HAP-1 (cell line): ENCODE data around the gene CACNA1E.

Experiments
- DNase-seq, 2 experiments: peaks; one replicate each; pipeline ENCODE4 v3.0.0-alpha.2; 2016 to 2020; ENCODE audit warnings: low spot score in 2 of 2
- H3K27me3 ChIP-seq: fragments of 250-450 bp; sonication (Bioruptor Pico); 2 replicates; pipeline ENCODE4 v1.5.1; 2020; ENCODE audit warnings: low read depth, mild to moderate bottlenecking, moderate library complexity
- H3K36me3 ChIP-seq: fragments of 250-450 bp; sonication (Bioruptor Pico); replicated peaks from 2 replicates; pipeline ENCODE4 v1.5.1; 2020; ENCODE audit warnings: mild to moderate bottlenecking
- H3K4me1 ChIP-seq: fragments of 250-450 bp; sonication (Bioruptor Pico); 2 replicates; pipeline ENCODE4 v1.5.1; 2020; ENCODE audit warnings: mild to moderate bottlenecking
- H3K4me3 ChIP-seq: fragments of 250-450 bp; sonication (Bioruptor Pico); 2 replicates; pipeline ENCODE4 v1.5.1; 2020; ENCODE audit warnings: mild to moderate bottlenecking, moderate library complexity
- H3K9me3 ChIP-seq: fragments of 250-450 bp; sonication (Bioruptor Pico); 2 replicates; pipeline ENCODE4 v1.5.1; 2020; ENCODE audit warnings: mild to moderate bottlenecking, moderate library complexity
- in situ Hi-C: fragments of 300-500 bp; cut with MboI; formaldehyde crosslinking; loops from 3 replicates; pipeline ENCODE4 v1.14.3; 2020; ENCODE audit warnings: low sequenced_read_pairs, inconsistent platforms, mixed read lengths

CACNA1E gene

DNA sequence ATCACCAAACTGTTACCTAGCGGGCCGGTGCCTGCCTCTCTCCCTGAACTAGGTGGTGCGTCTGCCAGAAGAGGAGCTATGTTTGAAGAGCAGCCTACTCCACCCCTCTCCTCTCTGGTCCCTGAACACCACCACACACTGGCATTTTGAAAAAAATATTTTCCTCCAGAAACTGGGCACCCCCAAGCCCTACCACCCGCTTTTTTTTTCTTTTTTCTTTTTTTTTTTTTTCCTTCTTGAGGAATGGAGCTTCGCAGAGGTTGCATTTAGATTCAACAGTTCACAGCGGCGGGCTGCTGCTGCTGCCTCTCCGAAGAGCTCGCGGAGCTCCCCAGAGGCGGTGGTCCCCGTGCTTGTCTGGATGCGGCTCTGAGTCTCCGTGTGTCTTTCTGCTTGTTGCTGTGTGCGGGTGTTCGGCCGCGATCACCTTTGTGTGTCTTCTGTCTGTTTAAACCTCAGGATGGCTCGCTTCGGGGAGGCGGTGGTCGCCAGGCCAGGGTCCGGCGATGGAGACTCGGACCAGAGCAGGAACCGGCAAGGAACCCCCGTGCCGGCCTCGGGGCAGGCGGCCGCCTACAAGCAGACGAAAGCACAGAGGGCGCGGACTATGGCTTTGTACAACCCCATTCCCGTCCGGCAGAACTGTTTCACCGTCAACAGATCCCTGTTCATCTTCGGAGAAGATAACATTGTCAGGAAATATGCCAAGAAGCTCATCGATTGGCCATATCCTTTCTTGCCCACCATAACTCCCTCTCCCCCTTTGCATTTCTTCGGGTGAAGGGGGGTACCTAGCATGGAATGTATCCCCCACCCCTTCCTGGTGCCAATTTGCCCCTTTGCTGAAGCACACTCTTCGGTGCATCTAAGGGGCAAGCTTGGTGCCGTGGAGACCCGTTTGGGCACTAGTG lies at the start of gene CACNA1E:
Gene CACNA1E, plus strand, starts transcription at position 233 of the 911 bp plus-strand sequence. Its CDS starts 228 bp downstream, at position 461.
- Histone ChIP-seq H3K27me3 (peaks cover 23% of the 10 kb centered on the region), H3K9me3 (no peaks in the 10 kb centered on the region), H3K4me1 (no peaks in the 10 kb centered on the region), H3K4me3 (no peak within 1 kb of the TSS), H3K36me3 (no peaks in the 10 kb centered on the region)
- no peak for DNase-seq
- in situ Hi-C loops = loop anchor here (25.0 kb wide), 2 partner anchors 454 to 579 kb away; partner anchors contain the start of gene ZNF648

DNA sequence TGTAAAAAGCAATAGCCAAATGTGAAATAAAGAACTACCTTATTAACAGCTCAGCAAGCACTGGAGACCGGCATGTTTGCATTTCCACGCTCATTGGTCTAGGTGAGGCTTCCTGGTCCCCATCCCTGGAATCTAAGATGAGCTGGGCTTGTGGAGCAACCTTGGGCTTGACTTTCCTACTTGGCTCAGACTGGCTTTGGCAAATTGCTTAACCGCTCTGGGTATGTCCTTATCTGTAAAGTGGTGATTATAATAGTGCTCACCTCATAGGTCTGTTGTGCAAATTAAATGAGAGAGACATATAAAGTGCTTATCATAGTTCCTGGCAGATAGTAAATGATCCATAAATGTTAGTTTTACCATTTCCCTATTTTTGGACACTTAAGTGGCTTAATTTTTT lies 49.4 kb upstream of the CACNA1E start:
- no peaks in the 10 kb centered on the region for H3K9me3 ChIP-seq
- no peak for DNase-seq
- no peaks in the 10 kb centered on the region for H3K36me3 ChIP-seq
- no peak overlapping the region for H3K4me3 ChIP-seq
- H3K4me1 ChIP-seq = no peaks in the 10 kb centered on the region
- in situ Hi-C loops = no loop called here
- peaks cover 8% of the 10 kb centered on the region; the same call in 1 of the 2 replicates for H3K27me3 ChIP-seq

DNA sequence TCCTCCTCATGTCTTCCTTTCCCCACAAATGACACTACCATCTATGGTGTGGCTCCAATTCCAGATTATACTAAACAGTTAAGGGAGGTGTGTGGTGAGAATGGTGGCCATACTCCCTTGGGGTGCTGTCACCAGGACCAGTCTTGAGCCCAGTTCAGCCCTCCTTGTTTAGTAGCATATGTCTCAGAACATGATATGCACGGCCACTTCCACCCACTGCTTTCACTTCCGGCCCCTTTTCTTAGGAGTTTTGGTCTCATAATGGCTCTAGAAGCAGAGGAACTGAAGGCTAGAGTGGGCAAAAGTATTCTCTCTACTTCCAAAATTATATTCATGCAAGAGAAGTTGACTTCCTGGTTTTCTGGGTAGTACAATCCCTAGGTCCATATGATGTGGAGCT lies 45.3 kb upstream of the CACNA1E start:
- in situ Hi-C loops = no loop called here
- Histone ChIP-seq H3K4me3 (no peak overlapping the region), H3K4me1 (no peaks in the 10 kb centered on the region), H3K9me3 (no peaks in the 10 kb centered on the region), H3K27me3 (peaks cover 8% of the 10 kb centered on the region; the same call in 1 of the 2 replicates), H3K36me3 (no peaks in the 10 kb centered on the region)
- DNase-seq = no peak

DNA sequence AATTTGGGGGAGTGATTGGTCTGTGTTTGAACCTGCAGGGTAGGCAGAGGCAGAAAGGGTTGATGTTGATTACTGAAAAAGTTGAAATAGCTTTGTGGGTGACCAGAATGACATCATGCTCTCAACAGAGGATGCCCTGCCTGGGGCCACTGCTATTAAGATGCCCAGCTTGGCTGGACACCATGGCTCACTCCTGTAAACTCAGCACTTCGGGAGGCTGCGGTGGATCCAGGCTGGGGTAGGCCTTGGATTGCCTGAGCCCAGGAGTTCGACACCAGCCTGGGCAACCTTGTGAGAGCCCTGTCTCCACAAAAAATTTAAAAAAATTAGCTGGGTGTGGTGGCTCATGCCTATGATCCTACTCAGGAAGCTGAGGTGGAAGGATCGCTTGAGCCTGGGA lies 42.8 kb upstream of the CACNA1E start:
- Histone ChIP-seq H3K4me3 (no peak overlapping the region), H3K4me1 (no peaks in the 10 kb centered on the region), H3K27me3 (peaks cover under 1% of the 10 kb centered on the region; the same call in 1 of the 2 replicates), H3K36me3 (no peaks in the 10 kb centered on the region), H3K9me3 (no peaks in the 10 kb centered on the region)
- in situ Hi-C loops = no loop called here
- DNase-seq = no peak

DNA sequence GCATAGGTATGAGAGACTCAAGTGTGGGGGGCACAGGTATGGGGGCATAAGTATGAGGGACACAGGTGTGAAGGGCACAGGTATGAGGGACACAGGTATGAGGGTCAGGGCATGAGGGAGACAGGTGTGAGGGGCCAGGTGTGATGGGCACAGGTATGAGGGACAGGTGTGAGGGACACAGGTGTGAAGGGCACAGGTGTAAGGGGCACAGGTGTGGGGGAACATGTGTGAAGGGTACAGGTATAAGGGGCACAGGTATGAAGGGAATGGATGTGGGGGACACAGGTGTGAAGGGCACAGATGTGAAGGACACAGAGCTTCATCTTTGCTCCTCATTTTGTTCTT lies 41.2 kb upstream of the CACNA1E start:
- Histone ChIP-seq H3K27me3 (no peaks in the 10 kb centered on the region), H3K4me1 (no peaks in the 10 kb centered on the region), H3K9me3 (no peaks in the 10 kb centered on the region), H3K36me3 (no peaks in the 10 kb centered on the region), H3K4me3 (no peak overlapping the region)
- in situ Hi-C loops = no loop called here
- no peak for DNase-seq

DNA sequence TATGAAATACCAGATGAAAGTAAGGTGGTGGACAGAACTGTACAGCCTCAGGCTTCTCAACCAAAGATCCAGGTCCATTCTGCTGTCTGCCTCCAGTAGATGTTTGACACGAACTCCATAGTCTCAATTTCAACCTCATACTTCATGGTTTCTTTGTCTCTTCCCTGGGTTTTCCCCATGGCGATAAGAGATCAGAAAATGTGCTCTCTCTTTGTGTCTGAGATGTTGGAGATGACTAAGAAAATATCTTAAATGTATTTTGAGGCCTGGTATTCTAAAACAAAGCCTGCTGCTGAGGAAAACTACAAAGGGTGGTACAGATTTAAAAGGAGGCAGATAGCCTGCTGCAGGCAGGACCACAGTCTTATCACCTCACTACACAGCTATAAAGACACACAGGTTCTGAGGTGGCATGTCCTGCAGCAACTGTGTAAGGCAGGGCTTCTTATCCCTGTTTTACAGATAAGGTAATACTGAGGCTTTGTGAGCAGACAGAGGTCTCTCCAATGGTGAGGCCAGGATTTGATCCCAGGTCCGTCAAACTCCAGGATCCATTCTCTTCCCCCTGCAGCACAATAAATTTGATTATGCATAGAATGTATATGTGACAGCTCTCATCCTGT lies 40.0 kb upstream of the CACNA1E start:
- Histone ChIP-seq H3K4me3 (no peak overlapping the region), H3K36me3 (no peaks in the 10 kb centered on the region), H3K4me1 (no peaks in the 10 kb centered on the region), H3K9me3 (no peaks in the 10 kb centered on the region), H3K27me3 (no peaks in the 10 kb centered on the region)
- DNase-seq = no peak
- in situ Hi-C loops = no loop called here

DNA sequence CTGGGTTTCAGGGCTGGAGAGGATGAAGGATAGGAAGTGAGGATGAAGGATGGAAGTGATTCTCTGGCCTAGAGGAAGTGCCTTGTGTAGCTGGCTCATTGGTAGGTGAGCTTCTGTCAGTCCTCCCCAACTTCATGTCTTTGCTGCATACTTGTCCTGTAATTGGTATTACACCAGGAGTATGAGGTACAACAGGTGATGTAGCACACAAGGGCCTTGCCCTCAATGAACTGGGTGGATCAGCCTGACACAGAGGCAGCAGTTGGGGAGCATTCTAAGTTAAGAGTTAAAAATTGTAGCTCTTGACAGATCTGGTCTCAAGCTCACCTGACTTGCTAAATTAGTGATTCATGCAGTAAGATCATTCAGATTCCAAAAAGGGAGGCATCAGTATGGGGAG lies 37.9 kb upstream of the CACNA1E start:
- no peaks in the 10 kb centered on the region for H3K4me1 ChIP-seq
- no peaks in the 10 kb centered on the region for H3K9me3 ChIP-seq
- DNase-seq = no peak
- in situ Hi-C loops = no loop called here
- no peak overlapping the region for H3K4me3 ChIP-seq
- no peaks in the 10 kb centered on the region for H3K36me3 ChIP-seq
- no peaks in the 10 kb centered on the region for H3K27me3 ChIP-seq

DNA sequence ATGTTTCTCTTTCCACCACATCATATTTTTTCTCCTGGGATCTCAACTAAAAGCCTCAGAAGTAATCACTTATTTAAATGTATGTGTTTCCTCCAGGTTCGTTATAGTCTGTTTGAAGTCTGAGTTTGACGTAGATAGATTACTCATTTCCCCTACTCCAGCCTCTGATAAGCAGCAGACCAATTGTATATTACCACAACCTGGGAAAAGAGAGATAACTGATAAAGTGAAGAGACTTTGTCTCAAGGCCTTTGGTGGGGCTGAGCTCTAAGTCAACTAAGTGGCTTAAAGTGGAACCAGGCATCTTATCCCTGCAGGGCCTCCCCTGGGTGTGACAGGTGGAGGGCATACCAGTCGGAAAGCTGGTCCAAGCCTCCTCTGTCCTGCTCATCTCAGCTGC lies 34.9 kb upstream of the CACNA1E start:
- no peak for DNase-seq
- in situ Hi-C loops = no loop called here
- no peaks in the 10 kb centered on the region for H3K36me3 ChIP-seq

DNA sequence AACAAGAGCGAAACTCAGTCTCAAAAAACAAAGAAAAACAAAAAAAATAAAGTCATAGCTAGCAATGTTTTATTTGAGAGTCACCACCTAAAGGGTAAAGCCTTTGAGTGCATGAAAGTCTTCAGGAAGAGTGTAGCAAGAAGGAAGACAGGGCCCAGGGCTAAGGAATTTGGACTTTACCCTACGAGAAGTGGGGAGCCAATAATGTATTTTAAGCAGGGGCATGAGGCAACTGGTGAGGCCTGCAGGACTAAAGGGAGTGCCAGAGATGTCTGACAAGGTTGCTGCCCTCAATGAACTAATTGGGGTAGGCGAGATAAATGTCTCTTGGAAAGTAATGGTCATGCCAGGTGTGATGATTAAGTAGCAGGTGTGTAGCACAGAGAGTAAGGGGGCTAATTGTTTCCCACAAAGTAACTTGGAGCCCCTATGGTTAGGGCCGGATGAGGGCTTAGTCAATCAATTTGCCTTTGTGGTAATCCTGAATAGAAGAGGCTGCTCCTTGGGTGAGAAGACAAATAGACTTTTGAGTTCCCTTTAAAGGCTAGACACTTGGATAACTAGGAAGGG lies 31.6 kb upstream of the CACNA1E start:
- no peaks in the 10 kb centered on the region for H3K4me1 ChIP-seq
- no peaks in the 10 kb centered on the region for H3K9me3 ChIP-seq
- DNase-seq = no peak
- H3K27me3 ChIP-seq = no peaks in the 10 kb centered on the region
- H3K36me3 ChIP-seq = no peaks in the 10 kb centered on the region
- no peak overlapping the region for H3K4me3 ChIP-seq
- in situ Hi-C loops = no loop called here

More for the DNA sequence above, 34.9 kb upstream of the CACNA1E start:
- Histone ChIP-seq H3K4me1 (no peaks in the 10 kb centered on the region), H3K4me3 (no peak overlapping the region), H3K9me3 (no peaks in the 10 kb centered on the region), H3K27me3 (no peaks in the 10 kb centered on the region)

DNA sequence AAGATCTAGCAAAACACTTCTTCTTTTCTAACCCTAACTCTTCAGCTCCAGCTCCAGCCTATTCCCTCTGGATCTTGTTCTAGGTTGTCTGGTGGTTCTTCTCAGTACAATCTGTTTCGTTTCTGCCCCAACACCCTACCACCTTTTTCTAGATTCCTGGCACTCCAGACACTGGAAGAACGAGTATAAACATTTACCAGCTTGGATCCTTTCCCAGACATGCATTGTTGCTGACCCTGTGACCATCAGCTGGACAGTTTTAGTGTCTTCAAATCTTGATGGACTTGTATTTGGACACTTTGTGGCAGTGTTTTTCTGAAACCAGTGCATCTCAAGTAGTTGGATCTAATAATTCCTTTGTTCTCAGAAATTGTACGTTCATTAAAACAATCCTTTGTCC lies 30.6 kb upstream of the CACNA1E start:
- H3K9me3 ChIP-seq = no peaks in the 10 kb centered on the region
- no peak overlapping the region for H3K4me3 ChIP-seq
- no peaks in the 10 kb centered on the region for H3K27me3 ChIP-seq
- in situ Hi-C loops = no loop called here
- no peaks in the 10 kb centered on the region for H3K36me3 ChIP-seq
- no peak for DNase-seq
- no peaks in the 10 kb centered on the region for H3K4me1 ChIP-seq

DNA sequence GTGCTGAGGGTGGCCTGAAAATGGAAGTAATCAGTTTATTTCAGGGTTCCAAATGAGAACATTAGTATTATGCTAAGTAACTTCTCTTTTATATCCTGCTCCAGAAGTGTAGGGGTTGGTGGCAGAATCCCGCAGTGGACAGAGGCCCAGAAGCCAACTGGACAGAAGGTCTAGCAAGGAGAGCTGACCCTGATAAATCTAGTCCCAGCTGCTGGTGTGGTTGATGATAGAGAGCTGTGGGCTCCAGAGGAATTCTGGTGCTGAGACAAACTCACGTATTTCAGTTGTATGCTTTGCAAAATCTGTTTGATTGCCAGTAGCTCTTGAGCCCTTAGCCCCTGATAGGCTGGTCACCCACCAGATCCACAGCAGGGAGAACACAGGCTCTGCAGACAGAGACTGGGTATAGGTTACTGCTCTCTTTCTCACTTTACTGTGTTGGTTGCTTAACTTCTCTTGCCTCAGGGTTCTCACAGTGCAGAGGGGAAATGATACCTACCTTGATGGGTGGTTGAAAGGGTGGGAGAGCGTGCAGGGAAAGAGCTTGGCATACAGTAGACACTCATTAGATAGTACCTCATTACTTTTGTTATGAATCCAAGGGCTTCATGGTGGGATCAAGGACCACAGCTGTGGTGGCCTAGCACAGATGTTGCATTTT lies 29.6 kb upstream of the CACNA1E start:
- H3K27me3 ChIP-seq = no peaks in the 10 kb centered on the region
- H3K4me3 ChIP-seq = no peak overlapping the region
- no peaks in the 10 kb centered on the region for H3K4me1 ChIP-seq
- no peaks in the 10 kb centered on the region for H3K9me3 ChIP-seq
- no peaks in the 10 kb centered on the region for H3K36me3 ChIP-seq
- no peak for DNase-seq
- in situ Hi-C loops = no loop called here

DNA sequence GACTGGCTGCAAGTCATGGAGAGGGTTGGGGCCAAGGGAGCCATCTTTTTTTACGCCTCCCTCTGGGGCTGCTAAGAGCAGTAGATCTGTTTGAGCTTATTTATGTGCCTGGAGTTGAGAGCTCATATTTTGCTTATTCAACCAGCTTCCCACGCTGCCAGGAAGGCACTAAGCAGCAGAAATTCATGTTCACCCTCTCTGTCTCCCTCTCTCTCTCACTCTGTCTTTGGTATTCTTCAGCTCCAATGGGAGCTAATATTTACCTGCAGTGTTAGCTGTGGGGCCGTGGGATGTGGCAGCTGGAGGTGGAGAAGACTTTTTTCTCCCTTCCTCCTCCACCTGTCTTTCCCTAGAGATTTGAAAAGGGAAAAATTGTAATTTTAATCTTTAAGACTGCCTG lies 26.8 kb upstream of the CACNA1E start:
- in situ Hi-C loops = no loop called here

DNA sequence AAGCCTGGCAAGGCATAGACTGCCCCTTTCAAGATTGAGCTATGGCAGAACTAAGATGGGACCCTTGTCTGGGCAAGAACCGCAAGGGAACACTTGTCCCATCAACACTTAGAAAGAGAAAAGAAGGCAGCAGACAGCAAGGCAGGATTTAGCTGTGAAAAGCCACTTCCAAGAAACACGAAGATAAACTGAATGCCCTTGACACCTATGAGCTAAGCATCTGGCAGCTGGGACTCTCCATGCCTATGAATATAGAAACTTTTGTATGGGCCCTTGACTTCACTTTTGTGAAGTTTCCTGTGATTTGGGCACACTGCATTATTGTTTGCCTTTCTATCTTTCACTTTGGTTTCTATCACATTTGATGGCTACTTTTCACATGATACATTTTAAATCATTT lies 24.9 kb upstream of the CACNA1E start:
- H3K9me3 ChIP-seq = no peaks in the 10 kb centered on the region
- H3K4me3 ChIP-seq = no peak overlapping the region
- in situ Hi-C loops = no loop called here
- H3K27me3 ChIP-seq = no peaks in the 10 kb centered on the region
- no peaks in the 10 kb centered on the region for H3K4me1 ChIP-seq
- no peaks in the 10 kb centered on the region for H3K36me3 ChIP-seq
- no peak for DNase-seq

More for the DNA sequence above, 26.8 kb upstream of the CACNA1E start:
- Histone ChIP-seq H3K4me3 (no peak overlapping the region), H3K9me3 (no peaks in the 10 kb centered on the region), H3K27me3 (no peaks in the 10 kb centered on the region), H3K4me1 (no peaks in the 10 kb centered on the region), H3K36me3 (no peaks in the 10 kb centered on the region)
- DNase-seq = no peak

DNA sequence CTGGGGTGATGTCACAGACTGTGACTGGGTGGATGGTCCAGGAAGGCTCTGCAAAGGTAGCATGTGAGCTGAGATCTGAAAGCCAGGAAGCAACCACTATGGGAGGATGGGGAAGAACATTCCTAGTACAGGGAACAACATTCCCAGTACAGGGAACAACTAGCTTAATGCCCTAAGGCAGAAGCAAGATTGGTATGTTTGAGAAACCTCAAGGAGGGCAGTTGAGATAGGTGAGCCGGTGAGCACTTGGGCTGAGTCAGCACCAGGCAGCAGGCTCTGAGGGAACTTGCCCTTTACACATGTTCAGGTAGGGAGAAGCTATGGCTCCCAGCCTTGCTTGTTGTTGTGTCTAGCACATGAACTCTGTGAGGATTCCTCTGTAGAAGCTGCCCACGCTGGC lies 24.2 kb upstream of the CACNA1E start:
- H3K4me3 ChIP-seq = no peak overlapping the region
- no peaks in the 10 kb centered on the region for H3K9me3 ChIP-seq
- in situ Hi-C loops = no loop called here
- H3K27me3 ChIP-seq = no peaks in the 10 kb centered on the region
- no peaks in the 10 kb centered on the region for H3K36me3 ChIP-seq
- DNase-seq = no peak
- H3K4me1 ChIP-seq = no peaks in the 10 kb centered on the region
